Spleen (tissue), 7 donors: ENCODE measurements around the gene SERTAD3.

Experiments used
- CTCF ChIP-seq, 11 experiments: fragments of 200-600 bp in 7 of 11; fragments of 450-650 bp in 4 of 11; sonication (generic) in 4 of 11; IDR thresholded peaks in 8 of 11; conservative IDR thresholded peaks in 3 of 11; 1 replicate in 7 of 11; 2 replicates in 4 of 11; pipeline versions ENCODE4 v1.4.0 to v1.8.0; 2016 to 2021; ENCODE audit warnings: antibody characterized with exemption in 11 of 11, inconsistent platforms in 4 of 11, mild to moderate bottlenecking in 1 of 11
- POLR2A ChIP-seq, 3 donors: fragments of 450-650 bp; IDR thresholded peaks; one replicate each; pipeline ENCODE4 v1.5.1; 2017; ENCODE audit warnings: antibody characterized with exemption in 3 of 3, mild to moderate bottlenecking in 1 of 3
- POLR2AphosphoS5 ChIP-seq, 3 donors: sonication (generic); formaldehyde crosslinking; IDR thresholded peaks; one replicate each; pipeline ENCODE4 v1.5.1; 2017; ENCODE audit warnings: antibody characterized with exemption in 3 of 3
- donor health status: DM: no; HTN: no; CAD: no; lungs with moderate emphysema.
- donor health status: DM: no; HTN: no; CAD: no.
- donor health status: DM: no; HTN: no; CAD: no.

GRCh38 chr19:40415768-40416167, 28.4 kb downstream of the SERTAD3 start:
- TF ChIP-seq CTCF (IDR thresholded peaks at IDR 0.05 in 8 of 11, conservative IDR thresholded peaks at IDR 0.05 in 3 of 11) (no peak), POLR2AphosphoS5 (IDR thresholded peaks at IDR 0.05) (no peak), POLR2A (IDR thresholded peaks at IDR 0.05) (no peak)
